Islet precursor cell (in vitro differentiated cells): ENCODE results near the gene SGMS1.
"Not testable (repeated sequence)": the region's sequence is repeated elsewhere in the genome, so short reads cannot be mapped to it uniquely, and the experiment has no call there.

ENCODE experiments used
- DNase-seq: peaks from one replicate; pipeline ENCODE4 v3.0.0-alpha.2; 2018

SGMS1 gene

GRCh38 chr10:50552771-50553535, 70.8 kb downstream of the SGMS1 start:
- DNase-seq, result no peak

- DNase-seq, result no peak
Observed at GRCh38 chr10:50552308-50552707, 71.4 kb downstream of the SGMS1 start.

- DNase-seq, result no peak
Observed at GRCh38 chr10:50551894-50552293, 71.9 kb downstream of the SGMS1 start.

GRCh38 chr10:50550291-50550839, 73.4 kb downstream of the SGMS1 start:
- DNase-seq, result no peak

- not testable (repeated sequence) for DNase-seq
Observed at GRCh38 chr10:50549186-50549585, 74.6 kb downstream of the SGMS1 start.

- not testable (repeated sequence) for DNase-seq
Observed at GRCh38 chr10:50548481-50548880, 75.3 kb downstream of the SGMS1 start.

- DNase-seq, result not testable (repeated sequence)
Observed at GRCh38 chr10:50546287-50546686, 77.5 kb downstream of the SGMS1 start.

GRCh38 chr10:50545846-50546245, 77.9 kb downstream of the SGMS1 start:
- no peak for DNase-seq

GRCh38 chr10:50544857-50545429, 78.8 kb downstream of the SGMS1 start:
- DNase-seq, result no peak

GRCh38 chr10:50544095-50544856, 79.5 kb downstream of the SGMS1 start:
- no peak for DNase-seq

GRCh38 chr10:50542871-50543270, 80.9 kb downstream of the SGMS1 start:
- no peak for DNase-seq

GRCh38 chr10:50541921-50542320, 81.8 kb downstream of the SGMS1 start:
- DNase-seq, result no peak

- no peak for DNase-seq
Observed at GRCh38 chr10:50541317-50541716, 82.4 kb downstream of the SGMS1 start.

GRCh38 chr10:50540826-50541122, 83.0 kb downstream of the SGMS1 start:
- no peak for DNase-seq

GRCh38 chr10:50540069-50540825, 83.5 kb downstream of the SGMS1 start:
- DNase-seq, result no peak

GRCh38 chr10:50538555-50539398, 85.0 kb downstream of the SGMS1 start:
- DNase-seq, result peak; percentile 78

- DNase-seq, result no peak
Observed at GRCh38 chr10:50536617-50537240, 87.0 kb downstream of the SGMS1 start.

- DNase-seq, result not testable (repeated sequence)
Observed at GRCh38 chr10:50534748-50535376, 88.9 kb downstream of the SGMS1 start.

GRCh38 chr10:50533296-50533695, 90.5 kb downstream of the SGMS1 start:
- no peak for DNase-seq

- no peak for DNase-seq
Observed at GRCh38 chr10:50531388-50532077, 92.2 kb downstream of the SGMS1 start.
